PC-9 (cell line): ENCODE results near the gene ESAM.

Source experiments
- CTCF ChIP-seq: fragments of 200-600 bp; sonication (generic); conservative IDR thresholded peaks from 2 replicates; pipeline ENCODE4 v1.6.1; 2017; ENCODE audit warnings: mixed run types, antibody characterized with exemption, mild to moderate bottlenecking, moderate library complexity
- EZH2 ChIP-seq: fragments of 200-600 bp; sonication (generic); IDR thresholded peaks from 2 replicates; pipeline ENCODE4 v1.8.0; 2017; ENCODE audit warnings: antibody characterized with exemption, low read depth

- no peak for TF ChIP-seq CTCF
- TF ChIP-seq EZH2 = no peak
These were observed 2.6 kb downstream of the ESAM start for GRCh38 chr11:124759266-124760204.
